ENCODE results near the gene EDIL3.
"Not testable (repeated sequence)": the region's sequence is repeated elsewhere in the genome, so short reads cannot be mapped to it uniquely, and the experiment has no call there.

The EDIL3 gene

GRCh38 chr5:84378961-84379360 lies 5.7 kb downstream of the EDIL3 start:
- no peak for DNase-seq (ENCODE audit: low read depth in 2 of 2)

GRCh38 chr5:84378420-84378819 lies 6.3 kb downstream of the EDIL3 start:
- DNase-seq (ENCODE audit: low read depth in 2 of 2), result no peak

- DNase-seq (ENCODE audit: low read depth in 2 of 2), result no peak
Observed at GRCh38 chr5:84376346-84376745, 8.3 kb downstream of the EDIL3 start.

GRCh38 chr5:84374568-84374967 lies 10.1 kb downstream of the EDIL3 start:
- no peak for DNase-seq (ENCODE audit: low read depth in 2 of 2)

- no peak for DNase-seq (ENCODE audit: low read depth in 2 of 2)
Observed at GRCh38 chr5:84373506-84373905, 11.2 kb downstream of the EDIL3 start.

GRCh38 chr5:84372066-84372695 lies 12.5 kb downstream of the EDIL3 start:
- no peak for DNase-seq (ENCODE audit: low read depth in 2 of 2)

- no peak for DNase-seq (ENCODE audit: low read depth in 2 of 2)
Observed at GRCh38 chr5:84370176-84370575, 14.5 kb downstream of the EDIL3 start.

- DNase-seq (ENCODE audit: low read depth in 2 of 2), result no peak
Observed at GRCh38 chr5:84364043-84364442, 20.6 kb downstream of the EDIL3 start.

- DNase-seq (ENCODE audit: low read depth in 2 of 2), result no peak
Observed at GRCh38 chr5:84362061-84362720, 22.5 kb downstream of the EDIL3 start.

- DNase-seq (ENCODE audit: low read depth in 2 of 2), result no peak
Observed at GRCh38 chr5:84361572-84361971, 23.1 kb downstream of the EDIL3 start.

GRCh38 chr5:84360056-84360455 lies 24.6 kb downstream of the EDIL3 start:
- DNase-seq (ENCODE audit: low read depth in 2 of 2), result no peak

- DNase-seq (ENCODE audit: low read depth in 2 of 2), result no peak
Observed at GRCh38 chr5:84354101-84354500, 30.6 kb downstream of the EDIL3 start.

- DNase-seq (ENCODE audit: low read depth in 2 of 2), result no peak
Observed at GRCh38 chr5:84344788-84345187, 39.9 kb downstream of the EDIL3 start.

- DNase-seq (ENCODE audit: low read depth in 2 of 2), result no peak
Observed at GRCh38 chr5:84343171-84343570, 41.5 kb downstream of the EDIL3 start.

GRCh38 chr5:84332106-84332505 lies 52.6 kb downstream of the EDIL3 start:
- DNase-seq (ENCODE audit: low read depth in 2 of 2), result no peak

- no peak for DNase-seq (ENCODE audit: low read depth in 2 of 2)
Observed at GRCh38 chr5:84327591-84327990, 57.1 kb downstream of the EDIL3 start.

- DNase-seq (ENCODE audit: low read depth in 2 of 2), result no peak
Observed at GRCh38 chr5:84322646-84323045, 62.0 kb downstream of the EDIL3 start.

- not testable (repeated sequence) for DNase-seq (ENCODE audit: low read depth in 2 of 2)
Observed at GRCh38 chr5:84317826-84318225, 66.9 kb downstream of the EDIL3 start.

GRCh38 chr5:84312280-84312679 lies 72.4 kb downstream of the EDIL3 start:
- not testable (repeated sequence) for DNase-seq (ENCODE audit: low read depth in 2 of 2)

- DNase-seq (ENCODE audit: low read depth in 2 of 2), result not testable (repeated sequence)
Observed at GRCh38 chr5:84309850-84310249, 74.8 kb downstream of the EDIL3 start.

GRCh38 chr5:84306601-84307000 lies 78.1 kb downstream of the EDIL3 start:
- no peak for DNase-seq (ENCODE audit: low read depth in 2 of 2)

GRCh38 chr5:84304599-84304998 lies 80.1 kb downstream of the EDIL3 start:
- no peak for DNase-seq (ENCODE audit: low read depth in 2 of 2)

- DNase-seq (ENCODE audit: low read depth in 2 of 2), result no peak
Observed at GRCh38 chr5:84303315-84303714, 81.4 kb downstream of the EDIL3 start.

- no peak for DNase-seq (ENCODE audit: low read depth in 2 of 2)
Observed at GRCh38 chr5:84301535-84301934, 83.1 kb downstream of the EDIL3 start.

Measured in stimulated activated CD8-positive, alpha-beta memory T cell treated with anti-CD3 and anti-CD28 coated beads, Interleukin-15, amount 100 ng/mL, for 4 hours (primary cell).